GM21723 (cell line): ENCODE measurements around the gene CTTNBP2NL.

Source experiments
- ATAC-seq: cut with Tn5 transposase; IDR thresholded peaks from one replicate; pipeline ENCODE4 v1.9.1; 2021; ENCODE audit warnings: mild to moderate bottlenecking, moderate library complexity; ENCODE audit not compliant: unreplicated experiment

The CTTNBP2NL gene

DNA sequence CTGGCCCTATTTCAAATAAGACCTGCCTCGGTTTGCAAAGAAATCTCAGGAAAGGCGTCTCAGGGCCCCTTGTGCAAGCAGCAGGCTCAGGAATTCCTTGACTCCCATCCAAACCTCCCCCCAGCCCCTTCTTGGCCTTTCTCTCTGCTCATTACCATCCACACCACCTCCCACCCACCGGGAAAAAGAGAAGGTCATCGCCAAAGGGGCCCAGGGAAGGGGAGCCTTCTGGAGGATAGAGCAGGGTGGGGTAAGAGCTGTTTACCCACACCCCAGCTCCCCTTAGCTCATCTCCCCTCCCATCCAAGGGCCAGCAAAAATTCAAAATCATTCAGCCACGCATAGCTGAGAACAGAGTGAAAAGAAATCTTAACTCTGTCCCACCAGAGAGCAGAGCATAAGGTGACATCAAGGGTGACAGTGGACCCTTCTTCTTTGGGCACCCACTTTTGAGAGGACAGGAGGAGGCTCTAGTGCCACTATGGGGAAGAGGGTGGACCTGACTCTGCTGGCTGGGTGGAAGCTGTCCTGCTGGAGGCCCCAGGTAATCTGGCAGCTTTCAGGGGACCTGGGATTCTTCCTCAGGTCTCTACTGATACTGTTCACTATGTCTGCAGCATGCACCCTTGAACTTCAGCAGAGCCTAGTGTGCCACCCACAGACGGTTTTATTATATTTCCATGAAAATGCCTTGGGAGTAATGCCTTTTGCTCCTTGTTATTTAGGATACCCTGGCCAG is 108.8 kb downstream of the CTTNBP2NL start:
- ATAC-seq, result no peak

DNA sequence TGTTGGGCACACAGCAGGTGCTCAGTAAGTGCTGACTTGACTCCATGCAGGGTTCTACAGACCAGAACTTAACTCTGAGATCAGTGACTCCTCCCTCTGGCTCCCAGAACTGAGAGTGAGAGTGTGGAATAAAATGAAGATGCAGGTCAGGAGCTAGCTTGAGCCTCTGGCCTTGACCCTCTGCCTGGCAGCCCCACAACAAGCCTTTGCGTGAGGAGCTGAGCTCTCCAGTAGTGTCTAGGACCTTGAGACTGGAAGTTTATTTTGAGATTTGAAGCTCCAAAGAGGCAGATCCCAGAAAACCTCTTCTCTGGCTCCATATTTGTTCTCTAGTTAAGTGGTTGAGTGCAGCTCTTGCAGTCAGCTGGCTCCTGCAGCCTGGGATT is 109.4 kb downstream of the CTTNBP2NL start:
- no peak for ATAC-seq

DNA sequence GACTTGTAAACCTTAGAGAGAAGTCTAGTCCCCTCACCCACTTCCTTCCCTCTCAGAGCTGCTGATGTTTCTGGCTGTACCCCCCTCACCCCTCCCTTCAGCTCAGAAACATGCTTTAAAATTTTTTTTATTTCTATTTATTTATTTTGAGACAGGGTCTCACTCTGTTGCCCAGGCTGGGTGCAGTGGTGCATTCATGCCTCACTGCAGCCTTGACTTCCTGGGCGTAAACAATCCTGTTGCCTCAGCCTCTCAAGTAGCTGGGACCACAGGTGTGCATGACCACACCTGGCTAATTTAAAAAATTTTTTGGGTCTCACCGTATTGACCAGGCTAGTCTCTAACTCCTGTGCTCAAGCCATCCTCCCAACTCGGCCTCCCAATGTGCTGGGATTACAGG is 109.9 kb downstream of the CTTNBP2NL start:
- no peak for ATAC-seq

DNA sequence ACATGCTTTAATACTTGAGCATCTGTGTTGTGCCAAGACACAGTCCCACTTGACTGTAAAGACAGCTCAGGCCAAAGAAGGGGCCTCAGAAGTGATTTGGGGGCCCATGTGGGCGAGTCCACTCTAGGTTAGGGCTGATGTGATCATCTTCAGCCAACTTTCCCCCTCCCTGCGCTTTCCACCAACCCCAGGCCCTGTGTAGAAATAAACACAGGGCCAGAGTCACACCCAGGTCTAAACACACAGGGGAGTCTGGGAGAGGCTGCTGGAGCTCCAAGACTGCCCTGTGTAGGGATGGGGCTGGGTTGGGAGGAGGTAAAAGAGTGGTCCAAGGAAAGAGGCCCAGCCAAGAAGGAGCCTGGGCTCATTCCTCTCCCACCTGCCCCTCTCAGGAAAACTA is 110.3 kb downstream of the CTTNBP2NL start:
- no peak for ATAC-seq

DNA sequence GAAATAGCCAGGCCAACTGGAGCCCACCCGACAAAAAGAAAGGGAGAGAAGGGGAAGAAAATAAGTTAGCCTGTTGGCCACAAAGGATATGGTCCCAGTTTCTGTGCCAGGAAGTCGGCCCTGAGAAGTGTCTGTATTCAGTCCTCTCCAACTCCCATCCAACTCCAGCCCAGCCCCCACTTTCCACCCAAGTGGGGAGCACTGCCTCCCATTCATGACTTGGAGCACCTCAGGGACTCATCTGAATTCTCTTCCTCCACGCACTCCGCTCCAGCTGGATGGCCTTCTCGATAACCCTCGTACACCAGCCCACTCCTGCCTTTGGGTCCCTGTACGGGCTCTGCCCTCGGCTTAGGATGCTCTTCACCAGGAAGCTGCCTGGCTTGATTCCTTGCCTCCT is 110.7 kb downstream of the CTTNBP2NL start:
- ATAC-seq, result no peak

DNA sequence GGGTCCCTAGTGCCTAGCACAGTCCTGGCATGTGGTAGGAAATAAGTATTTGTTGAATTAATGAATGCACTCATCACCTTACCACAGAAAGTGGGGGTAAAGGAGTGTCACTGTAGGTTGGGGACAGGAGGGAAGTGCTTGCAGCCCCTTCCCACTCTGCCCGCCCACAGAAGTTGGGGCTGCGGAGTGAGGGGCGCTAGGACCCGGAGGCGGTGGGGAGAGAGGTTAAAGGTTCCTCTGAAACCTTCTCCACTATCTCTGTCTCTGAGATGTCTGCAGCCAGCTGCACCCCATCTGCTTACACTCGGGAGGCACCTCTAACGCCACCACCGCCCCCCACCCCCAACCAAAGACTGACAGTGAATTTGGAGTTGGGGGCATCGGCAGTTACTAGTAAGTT is 111.3 kb downstream of the CTTNBP2NL start:
- ATAC-seq, result no peak

DNA sequence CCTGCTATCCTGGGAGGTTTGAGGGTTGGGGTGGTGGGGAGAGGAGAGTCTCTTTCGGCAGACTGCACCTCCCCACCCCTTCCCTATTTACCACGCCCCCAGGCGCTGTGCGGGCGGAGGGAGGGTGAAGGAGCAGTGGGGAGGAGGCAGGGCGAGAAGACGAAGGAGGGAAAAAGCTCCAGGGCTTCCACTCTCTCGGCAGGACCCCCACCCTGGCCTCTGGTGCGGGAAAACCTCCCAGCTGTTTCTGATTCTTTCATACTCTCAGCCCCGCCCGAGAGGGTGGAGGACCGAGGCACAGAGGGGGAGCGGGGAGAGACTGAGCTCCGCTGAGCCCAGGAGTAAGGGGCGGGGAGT is 111.9 kb downstream of the CTTNBP2NL start:
- ATAC-seq, result no peak

DNA sequence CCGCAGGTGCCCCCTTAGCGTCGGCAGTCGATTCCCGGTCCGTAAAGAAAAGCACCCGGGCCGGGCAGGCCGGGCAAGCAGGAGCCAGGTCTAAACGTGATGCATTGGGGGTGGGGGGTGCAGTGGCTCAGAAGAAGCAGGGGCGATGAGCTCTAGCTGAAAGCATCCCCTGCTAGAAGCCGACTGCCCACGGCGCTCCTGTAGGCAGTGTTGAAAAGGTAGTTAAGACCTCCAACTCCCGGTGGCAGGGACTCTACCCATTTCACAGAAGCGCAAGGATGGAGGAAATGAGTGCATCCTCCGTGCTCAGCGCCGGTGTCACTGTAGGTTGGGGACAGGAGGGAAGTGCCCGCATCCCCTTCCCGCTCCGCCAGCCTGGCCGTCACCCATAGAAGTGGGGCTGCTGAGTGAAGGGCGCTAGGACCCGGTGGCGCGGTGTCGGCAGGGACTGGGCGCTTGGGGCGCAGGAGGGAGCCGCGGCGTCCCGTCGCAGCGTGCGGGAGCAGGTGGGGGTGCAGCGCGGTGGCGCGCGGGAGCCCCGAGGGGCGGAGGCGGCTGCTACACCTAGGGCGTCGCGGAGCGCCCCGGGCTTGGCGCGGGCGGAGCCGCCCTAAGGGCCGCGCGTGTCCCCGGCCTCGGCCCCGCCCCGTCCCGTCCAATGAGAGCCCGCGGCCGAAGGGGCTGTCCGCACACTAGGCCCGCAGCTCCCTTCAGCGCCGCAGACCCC is 112.4 kb downstream of the CTTNBP2NL start, which contains the start of gene WNT2B:
Gene WNT2B, plus strand, starts transcription at position 688 of the 727 bp plus-strand sequence. CDS start 298 bp downstream, outside the sequence.
- peak; percentile 62 for ATAC-seq

DNA sequence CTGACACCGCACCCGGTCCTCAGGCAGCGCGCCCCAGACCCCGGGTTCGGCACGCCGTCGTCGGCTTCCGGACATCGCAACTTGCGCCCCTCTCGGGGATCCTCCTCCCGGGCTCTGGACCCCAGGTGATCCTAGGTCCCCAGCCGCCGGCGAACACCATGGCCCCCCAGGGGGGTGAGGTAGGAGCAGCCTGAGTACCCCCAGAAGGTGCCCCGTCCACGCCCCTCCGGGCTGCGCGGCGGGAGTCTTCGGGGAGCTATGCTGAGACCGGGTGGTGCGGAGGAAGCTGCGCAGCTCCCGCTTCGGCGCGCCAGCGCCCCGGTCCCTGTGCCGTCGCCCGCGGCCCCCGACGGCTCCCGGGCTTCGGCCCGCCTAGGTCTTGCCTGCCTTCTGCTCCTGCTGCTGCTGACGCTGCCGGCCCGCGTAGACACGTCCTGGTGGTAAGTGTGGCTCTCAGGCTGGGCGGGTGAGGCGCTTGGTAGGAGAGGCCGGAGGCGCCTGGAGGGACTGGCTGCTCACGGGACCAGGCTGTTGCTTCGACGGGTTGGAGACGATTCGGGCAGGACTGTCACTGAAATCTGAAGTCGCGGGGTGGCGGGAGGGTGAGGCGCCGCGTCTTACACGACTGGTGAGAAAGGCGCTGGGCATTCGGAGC is 113.1 kb downstream of the CTTNBP2NL start:
- peak; percentile 32 for ATAC-seq

DNA sequence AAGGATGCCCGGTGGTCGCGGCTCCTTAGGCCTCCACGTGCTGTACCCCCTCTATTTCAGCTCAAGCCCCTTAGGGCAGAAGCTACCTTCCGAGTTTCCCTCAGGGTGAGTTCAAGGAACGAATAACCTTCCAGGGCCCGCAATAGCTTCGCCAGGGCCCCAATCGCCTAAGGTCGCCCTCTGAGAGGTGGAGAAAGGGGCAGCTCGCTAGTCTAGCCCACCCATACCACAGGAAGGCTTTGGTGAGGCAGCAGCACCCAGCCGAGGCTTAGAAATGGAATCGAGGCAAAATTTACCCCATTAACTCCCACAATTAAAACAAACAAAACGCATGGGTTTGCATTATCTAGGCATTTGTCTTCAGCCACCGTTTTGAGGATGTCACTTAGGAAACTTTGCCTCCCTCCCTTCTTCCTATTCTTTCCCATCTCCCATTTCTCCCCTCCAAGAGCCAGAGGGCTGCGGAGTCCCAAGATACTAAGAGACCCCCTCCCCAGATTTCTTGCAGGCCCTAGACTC is 113.7 kb downstream of the CTTNBP2NL start:
- ATAC-seq, result no peak

DNA sequence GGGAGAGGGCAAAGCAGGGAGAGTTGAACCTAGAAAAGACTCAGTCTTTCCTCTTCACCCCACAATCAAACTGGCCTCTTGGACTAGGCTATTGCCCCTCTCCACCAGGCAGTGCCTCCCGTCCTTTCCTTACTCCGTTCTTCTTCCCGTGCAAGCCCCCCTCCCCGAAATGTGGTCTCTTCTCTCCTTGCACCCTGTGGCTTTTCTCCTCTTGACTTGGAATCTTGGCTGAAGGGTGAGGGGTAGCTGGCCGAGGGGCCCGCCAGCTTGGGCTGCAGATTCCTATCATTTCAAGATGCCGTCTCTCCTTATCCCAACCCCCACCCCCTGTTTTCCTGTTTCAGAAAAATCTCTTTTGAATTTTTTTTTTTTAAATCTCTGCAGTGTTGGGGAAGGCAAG is 114.3 kb downstream of the CTTNBP2NL start:
- no peak for ATAC-seq
